Stomach (tissue), 9 donors: ENCODE data around the gene DEF6. TPM values are rescaled to one million over a fixed set of nuclear protein-coding genes. Genes with fewer than 3 reads are reported as not detected.
"Not testable (repeated sequence)": the region's sequence is repeated elsewhere in the genome, so short reads cannot be mapped to it uniquely, and the experiment has no call there.

Experiments
- DNase-seq, 2 donors: peaks; one replicate each; pipeline versions ENCODE4 v3.0.0 to v3.0.0-alpha.2; 2013 to 2019
- H3K27ac ChIP-seq, 5 donors: fragments of 200-600 bp in 4 of 5; sonication (generic) in 4 of 5; one replicate each; pipeline ENCODE4 v1.5.1; 2013 to 2019; ENCODE audit warnings: mild to moderate bottlenecking in 1 of 5, moderate library complexity in 1 of 5
- H3K27me3 ChIP-seq, 3 donors: fragments of 200-600 bp; sonication (generic); one replicate each; pipeline ENCODE4 v1.5.1; 2017 to 2019; ENCODE audit warnings: mixed run types in 1 of 3
- H3K36me3 ChIP-seq, 4 donors: fragments of 200-600 bp; sonication (generic); 1 replicate in 3 of 4; 2 replicates in 1 of 4; pipeline ENCODE4 v1.5.1; 2016 to 2019
- H3K4me1 ChIP-seq, 4 donors: fragments of 200-600 bp; sonication (generic); one replicate each; pipeline ENCODE4 v1.5.1; 2016 to 2019
- H3K4me3 ChIP-seq, 4 donors: fragments of 200-600 bp; sonication (generic) in 3 of 4; one replicate each; pipeline ENCODE4 v1.5.1; 2016 to 2019; ENCODE audit warnings: mild to moderate bottlenecking in 1 of 4
- H3K9me3 ChIP-seq, 4 donors: fragments of 200-600 bp; sonication (generic); one replicate each; pipeline ENCODE4 v1.5.1; 2016 to 2019
- EP300 ChIP-seq: sonication (generic); formaldehyde crosslinking; IDR thresholded peaks from one replicate; pipeline ENCODE4 v1.6.1; 2017; ENCODE audit warnings: antibody characterized with exemption
- POLR2A ChIP-seq, 4 donors: fragments of 450-650 bp; IDR thresholded peaks; one replicate each; pipeline ENCODE4 v1.6.1; 2016; ENCODE audit warnings: antibody characterized with exemption in 4 of 4, control low read depth in 2 of 4, mild to moderate bottlenecking in 1 of 4, moderate library complexity in 1 of 4
- POLR2AphosphoS5 ChIP-seq, 3 donors: sonication (generic); formaldehyde crosslinking; IDR thresholded peaks; one replicate each; pipeline ENCODE4 v1.6.1; 2016; ENCODE audit warnings: antibody characterized with exemption in 3 of 3
- WGBS, 5 donors: extraction: QIAGEN DNeasy Blood & Tissue Kit in 3 of 5; methylation state at CpG; one replicate each; pipeline versions ENCODE4 v1.1.5 to v1.1.7; 2013 to 2018; 5-methylcytosine and 5-hydroxymethylcytosine counted together
- intact Hi-C: fragments of 100-400 bp; cut with DNase I; formaldehyde crosslinking; loops from one replicate; pipeline ENCODE4 v1.15.1; 2023; ENCODE audit warnings: low total_unique reads
- polyA plus RNA-seq, 3 donors: library from polyadenylated mRNA; stranded (reverse); fragments of 200-250 nt; gene quantifications; one replicate each; pipeline ENCODE4 v1.2.3, GENCODE V29; 2013
- total RNA-seq, 5 donors: library from RNA; depleted of rRNA; stranded (reverse); fragments of >200 nt; gene quantifications; one replicate each; pipeline versions ENCODE4 v1.1.0 to v1.2.3, GENCODE V29; 2014 to 2016
- TF ChIP-seq, protein P1 (sequence below), 7 experiments: fragments of 450-650 bp in 4 of 7; fragments of 200-600 bp in 3 of 7; sonication (generic) in 3 of 7; IDR thresholded peaks; one replicate each; pipeline ENCODE4 v1.5.1; 2016 to 2019; ENCODE audit warnings: antibody characterized with exemption in 7 of 7, control low read depth in 2 of 7, mild to moderate bottlenecking in 1 of 7
- donor health status: healthy with polysubstance abuse.
- donor health status: Bipolar disorder and iron deficiency.
- donor health status: healthy.

The DEF6 gene
- total and polyA plus RNA-seq, 8 donors, result 4.9 to 35.3 (median 16.5) TPM

DNA sequence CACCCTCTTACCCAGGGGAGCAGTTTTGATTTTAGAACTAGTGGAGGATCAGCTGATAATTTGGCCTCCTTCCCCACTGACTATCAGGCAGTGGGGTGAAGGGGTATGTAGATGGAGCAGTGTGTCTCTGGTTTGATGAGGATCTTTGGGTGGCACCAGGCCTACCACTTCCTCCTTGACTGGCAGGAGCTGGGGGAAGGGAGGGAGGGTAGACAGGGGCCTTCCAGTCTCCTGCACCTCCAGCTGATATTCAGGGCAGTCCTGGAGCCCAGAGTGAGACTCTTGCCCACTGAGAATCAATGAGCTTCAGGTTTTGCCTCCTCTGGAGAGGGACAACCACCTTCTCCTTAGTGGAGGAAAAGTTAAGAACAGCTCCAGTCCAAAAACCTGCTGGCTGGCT is 3.2 kb downstream of the DEF6 start:
- H3K4me1 ChIP-seq, result peaks cover 22 to 77% (median 42%) of the 10 kb centered on the region in 4 donors
- TF ChIP-seq, protein P1, sequence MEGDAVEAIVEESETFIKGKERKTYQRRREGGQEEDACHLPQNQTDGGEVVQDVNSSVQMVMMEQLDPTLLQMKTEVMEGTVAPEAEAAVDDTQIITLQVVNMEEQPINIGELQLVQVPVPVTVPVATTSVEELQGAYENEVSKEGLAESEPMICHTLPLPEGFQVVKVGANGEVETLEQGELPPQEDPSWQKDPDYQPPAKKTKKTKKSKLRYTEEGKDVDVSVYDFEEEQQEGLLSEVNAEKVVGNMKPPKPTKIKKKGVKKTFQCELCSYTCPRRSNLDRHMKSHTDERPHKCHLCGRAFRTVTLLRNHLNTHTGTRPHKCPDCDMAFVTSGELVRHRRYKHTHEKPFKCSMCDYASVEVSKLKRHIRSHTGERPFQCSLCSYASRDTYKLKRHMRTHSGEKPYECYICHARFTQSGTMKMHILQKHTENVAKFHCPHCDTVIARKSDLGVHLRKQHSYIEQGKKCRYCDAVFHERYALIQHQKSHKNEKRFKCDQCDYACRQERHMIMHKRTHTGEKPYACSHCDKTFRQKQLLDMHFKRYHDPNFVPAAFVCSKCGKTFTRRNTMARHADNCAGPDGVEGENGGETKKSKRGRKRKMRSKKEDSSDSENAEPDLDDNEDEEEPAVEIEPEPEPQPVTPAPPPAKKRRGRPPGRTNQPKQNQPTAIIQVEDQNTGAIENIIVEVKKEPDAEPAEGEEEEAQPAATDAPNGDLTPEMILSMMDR (IDR thresholded peaks at IDR 0.05), result no peak
- TF ChIP-seq EP300 (no peak), POLR2A (IDR thresholded peaks at IDR 0.05) (no peak), POLR2AphosphoS5 (IDR thresholded peaks at IDR 0.05) (no peak)
- H3K27me3 ChIP-seq, result no peaks in the 10 kb centered on the region
- intact Hi-C loops, result no loop called here
- H3K9me3 ChIP-seq, result no peaks in the 10 kb centered on the region
- peaks cover 2 to 9% (median 3%) of the 10 kb centered on the region in 4 donors for H3K36me3 ChIP-seq
- no peak for DNase-seq
- peak overlapping the region in 4 of 5 donors; percentile 24 to 90 (median 79) for H3K27ac ChIP-seq
- no peak overlapping the region for H3K4me3 ChIP-seq

DNA sequence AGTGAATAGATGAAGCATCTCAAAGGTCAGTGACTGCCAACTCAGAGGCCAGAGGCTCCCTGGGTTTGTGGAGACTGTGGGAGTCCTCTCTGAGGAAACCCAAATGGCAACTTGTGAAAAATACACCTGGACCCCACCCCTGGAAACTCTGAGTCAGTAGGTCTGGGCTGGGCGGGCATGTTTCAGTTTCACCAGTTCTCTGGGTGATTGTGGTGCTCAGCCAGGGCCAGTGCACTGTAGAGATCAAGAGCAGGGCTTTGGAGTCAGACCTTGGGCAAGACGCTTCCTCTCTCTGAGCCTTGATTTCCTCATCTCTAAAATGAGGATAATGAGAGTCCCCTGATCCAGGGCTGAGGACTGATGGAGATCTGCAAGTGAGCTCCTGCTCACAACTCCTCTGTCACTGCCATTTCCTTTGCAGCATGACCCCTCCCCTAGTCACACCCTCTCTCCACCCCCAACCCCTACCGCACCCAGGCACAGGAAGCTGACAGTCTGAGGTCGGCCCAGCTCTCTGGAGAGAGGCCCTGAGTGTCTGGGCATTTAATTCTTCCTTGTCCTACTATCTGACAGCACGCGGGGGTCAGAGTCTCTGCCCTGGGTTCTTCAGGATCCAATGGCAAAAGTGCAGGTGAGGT is 5.1 kb downstream of the DEF6 start:
- Histone ChIP-seq H3K36me3 (no peaks in the 10 kb centered on the region), H3K4me1 (peaks cover 16 to 65% (median 32%) of the 10 kb centered on the region in 4 donors), H3K27ac (peak overlapping the region; percentile 10 to 90 (median 64)), H3K27me3 (no peaks in the 10 kb centered on the region), H3K4me3 (peak overlapping the region in 3 of 4 donors; percentile 9 to 16 (median 11)), H3K9me3 (no peaks in the 10 kb centered on the region)
- TF ChIP-seq, protein P1 (IDR thresholded peaks at IDR 0.05), result no peak
- TF ChIP-seq EP300 (no peak), POLR2A (IDR thresholded peaks at IDR 0.05) (no peak), POLR2AphosphoS5 (IDR thresholded peaks at IDR 0.05) (peak in 1 of 3 donors; percentile 73)
- 23 to 36% (median 28%) methylated on average over 6 of the region's 6 CpGs for WGBS, 5 donors
- peak; percentile 69 to 85 for DNase-seq
- intact Hi-C loops, result no loop called here

DNA sequence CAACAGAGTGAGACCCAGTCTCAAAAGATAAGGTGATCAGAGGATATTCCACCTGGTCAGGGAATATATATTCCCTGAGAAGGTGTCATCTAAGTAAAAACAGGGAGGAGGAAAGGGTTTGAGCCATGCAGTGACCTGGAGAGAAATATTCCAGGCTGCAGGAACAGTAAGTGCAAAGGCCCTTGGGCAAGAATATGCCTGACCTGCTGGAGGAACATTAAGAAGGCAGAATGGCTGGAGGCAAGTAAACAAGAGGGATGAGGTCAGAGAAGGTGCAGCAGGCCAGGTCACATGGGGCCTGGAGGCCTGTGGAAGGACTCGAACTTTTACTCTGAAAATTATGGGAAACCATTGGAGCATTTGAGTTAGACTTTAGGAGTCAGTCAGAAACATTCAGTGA is 6.7 kb downstream of the DEF6 start:
- peaks cover 16 to 50% (median 23%) of the 10 kb centered on the region in 4 donors for H3K4me1 ChIP-seq
- H3K27me3 ChIP-seq, result no peaks in the 10 kb centered on the region
- H3K36me3 ChIP-seq, result no peaks in the 10 kb centered on the region
- no peak overlapping the region for H3K4me3 ChIP-seq
- WGBS, 5 donors, result 60 to 80% (median 77%) methylated on average over 1 of the region's 1 CpG
- TF ChIP-seq, protein P1 (IDR thresholded peaks at IDR 0.05), result no peak
- TF ChIP-seq POLR2A (IDR thresholded peaks at IDR 0.05) (no peak), EP300 (no peak), POLR2AphosphoS5 (IDR thresholded peaks at IDR 0.05) (no peak)
- peak overlapping the region in 1 of 5 donors; percentile 78 for H3K27ac ChIP-seq
- intact Hi-C loops, result no loop called here
- no peaks in the 10 kb centered on the region for H3K9me3 ChIP-seq
- DNase-seq, result no peak

DNA sequence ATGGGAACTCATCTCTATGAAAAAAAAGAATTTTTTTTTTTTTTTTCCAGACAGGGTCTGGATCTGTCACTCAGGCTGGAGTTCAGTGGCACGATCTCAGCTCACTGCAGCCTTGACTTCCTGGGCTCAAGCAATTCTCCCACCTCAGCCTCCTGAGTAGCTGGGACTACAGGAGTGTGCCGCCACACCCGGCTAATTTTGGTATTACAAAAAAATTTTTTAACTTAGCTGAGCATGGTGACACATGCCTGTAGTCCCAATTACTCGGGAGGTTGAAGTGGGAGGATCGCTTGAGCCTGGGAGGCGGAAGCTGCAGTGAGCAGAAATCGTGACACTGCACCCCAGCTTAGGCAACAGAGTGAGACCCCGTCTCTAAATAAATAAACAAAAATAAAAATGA is 7.5 kb downstream of the DEF6 start:
- Histone ChIP-seq H3K36me3 (peaks cover 0 to 3% (median 0%) of the 10 kb centered on the region in 4 donors), H3K27me3 (no peaks in the 10 kb centered on the region), H3K4me3 (no peak overlapping the region), H3K4me1 (peaks cover 8 to 48% (median 20%) of the 10 kb centered on the region in 4 donors), H3K9me3 (no peaks in the 10 kb centered on the region), H3K27ac (no peak overlapping the region)
- intact Hi-C loops, result no loop called here
- no peak for DNase-seq
- no peak for TF ChIP-seq POLR2AphosphoS5 (IDR thresholded peaks at IDR 0.05)
- WGBS, 5 donors, result 92 to 96% (median 94%) methylated on average over 8 of the region's 8 CpGs

DNA sequence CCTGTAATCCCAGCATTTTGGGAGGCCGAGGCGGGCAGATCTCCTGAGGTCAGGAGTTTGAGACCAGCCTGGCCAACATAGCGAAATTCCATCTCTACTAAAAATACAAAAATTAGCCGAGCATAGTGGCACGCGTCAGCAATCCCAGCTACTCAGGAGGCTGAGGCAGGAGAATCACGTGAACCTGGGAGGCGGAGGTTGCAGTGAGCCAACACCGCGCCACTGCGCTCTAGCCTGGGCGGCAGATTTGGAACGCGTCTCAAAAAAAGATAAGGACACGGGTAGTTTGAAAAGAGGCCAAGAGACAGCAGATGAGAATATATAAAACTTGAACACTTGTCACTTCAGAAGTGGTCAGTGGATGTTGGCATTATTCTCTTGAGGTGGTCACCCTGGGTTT is 9.5 kb downstream of the DEF6 start:
- DNase-seq, H3K27me3 ChIP-seq, intact Hi-C loops, H3K27ac ChIP-seq, H3K36me3 ChIP-seq, H3K4me3 ChIP-seq, H3K9me3 ChIP-seq: not testable (repeated sequence)
- 79 to 89% (median 84%) methylated on average over 15 of the region's 15 CpGs for WGBS, 5 donors
- peaks cover 3 to 46% (median 15%) of the 10 kb centered on the region in 4 donors for H3K4me1 ChIP-seq

DNA sequence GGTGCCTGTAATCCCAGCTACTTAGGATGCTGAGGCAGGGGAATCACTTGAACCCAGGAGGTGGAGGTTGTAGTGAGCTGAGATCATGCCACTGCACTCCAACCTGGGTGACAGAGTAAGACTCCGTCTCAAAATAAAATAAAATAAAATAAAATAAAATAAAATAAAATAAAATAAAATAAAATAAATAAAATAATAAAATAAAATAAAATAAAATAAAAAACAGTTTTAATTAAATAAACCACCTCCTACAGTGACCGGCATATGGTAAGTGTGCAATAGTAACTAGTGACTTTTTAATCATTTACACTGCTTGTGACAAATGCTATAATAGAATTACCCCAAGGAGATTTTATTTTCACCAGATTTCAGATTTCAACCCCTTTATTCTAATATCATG is 10.9 kb downstream of the DEF6 start:
- peaks cover 0 to 42% (median 8%) of the 10 kb centered on the region in 4 donors for H3K4me1 ChIP-seq
- intact Hi-C loops, result not testable (repeated sequence)

More for the DNA sequence above, 10.9 kb downstream of the DEF6 start:
- H3K27me3 ChIP-seq, H3K27ac ChIP-seq, H3K4me3 ChIP-seq, H3K9me3 ChIP-seq, DNase-seq, H3K36me3 ChIP-seq: not testable (repeated sequence)
- WGBS, 5 donors, result 85 to 98% (median 94%) methylated on average over 2 of the region's 2 CpGs
